Measurements from ENCODE around the gene SOWAHD. TPM values are rescaled to one million over a fixed set of nuclear protein-coding genes. Genes with fewer than 3 reads are reported as not detected.

Gene SOWAHD
- polyA plus RNA-seq, 1 experiment: 0.25 TPM

DNA sequence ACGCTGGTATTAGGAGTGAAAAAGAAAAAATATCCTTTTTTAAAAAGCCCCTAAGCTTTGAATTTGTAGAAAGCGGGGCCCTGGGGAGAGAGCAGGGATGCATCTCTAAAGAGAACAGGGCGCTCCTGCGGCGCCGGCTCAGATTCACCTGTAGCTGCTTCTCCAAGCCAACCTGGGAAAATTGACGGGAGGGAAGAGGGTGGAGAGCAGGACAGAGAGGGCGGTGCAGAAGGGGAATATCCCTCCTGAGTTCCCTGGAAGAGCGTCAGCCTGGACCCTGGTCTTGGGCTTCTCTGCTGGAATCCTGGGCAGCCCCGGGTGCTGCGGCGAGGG is 776 bp upstream of the SOWAHD start:
- no peak for DNase-seq (ENCODE audit: low read depth, low spot score)
- Histone ChIP-seq H3K27ac (ENCODE audit: low read depth, low read length) (no peak overlapping the region), H3K27me3 (ENCODE audit: control insufficient read depth, insufficient read depth, low read length) (peaks cover 2% of the 10 kb centered on the region), H3K4me3 (ENCODE audit: low read depth, low read length) (no peak overlapping the region), H3K9me3 (ENCODE audit: control insufficient read depth, insufficient read depth, low read length) (no peaks in the 10 kb centered on the region)
- ChIA-PET POLR2A (interaction anchor here (1.1 to 1.3 kb wide), 2 partner anchors 34 to 183 kb away, joined by 4 to 16 read pairs; partner anchors contain the start of genes RPL39 and UBE2A), CTCF (interaction anchor here (0.6 to 2.4 kb wide), 2 partner anchors 28 to 77 kb away, joined by 7 to 9 read pairs; no protein-coding TSS in a partner anchor)
- TF ChIP-seq CTCF (IDR thresholded peaks at IDR 0.05; ENCODE audit: low read depth, low read length): no peak

DNA sequence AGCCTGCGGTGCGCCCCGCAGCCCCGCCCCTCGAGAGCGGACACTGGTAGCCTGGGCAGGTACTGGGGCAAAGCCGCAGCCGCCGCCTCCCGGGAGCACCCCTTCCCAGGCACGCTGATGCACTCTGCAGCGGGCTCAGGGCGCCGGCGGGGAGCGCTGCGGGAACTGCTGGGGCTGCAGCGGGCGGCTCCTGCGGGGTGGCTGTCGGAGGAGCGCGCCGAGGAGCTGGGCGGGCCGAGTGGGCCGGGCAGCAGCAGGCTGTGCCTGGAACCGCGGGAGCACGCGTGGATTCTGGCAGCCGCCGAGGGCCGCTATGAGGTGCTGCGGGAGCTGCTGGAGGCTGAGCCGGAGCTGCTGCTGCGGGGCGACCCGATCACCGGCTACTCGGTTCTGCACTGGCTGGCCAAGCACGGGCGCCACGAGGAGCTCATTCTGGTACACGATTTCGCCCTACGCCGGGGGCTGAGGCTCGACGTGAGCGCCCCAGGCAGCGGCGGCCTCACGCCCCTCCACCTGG is 401 bp downstream of the SOWAHD start:
- no peak overlapping the region for H3K27ac ChIP-seq (ENCODE audit: low read depth, low read length)
- H3K27me3 ChIP-seq (ENCODE audit: control insufficient read depth, insufficient read depth, low read length): peaks cover 2% of the 10 kb centered on the region
- DNase-seq (ENCODE audit: low read depth, low spot score): no peak
- POLR2A ChIA-PET: interaction anchor here (0.6 to 1.3 kb wide), 4 partner anchors 24 to 252 kb away, joined by 4 to 16 read pairs (median 8); partner anchors contain the start of genes RPL39 and UBE2A
- CTCF ChIA-PET: interaction anchor here (1.3 to 1.4 kb wide), 2 partner anchors 21 to 149 kb away, joined by 4 to 6 read pairs; no protein-coding TSS in a partner anchor
- peak overlapping the region; percentile 42 for H3K4me3 ChIP-seq (ENCODE audit: low read depth, low read length)
- H3K9me3 ChIP-seq (ENCODE audit: control insufficient read depth, insufficient read depth, low read length): no peaks in the 10 kb centered on the region
- TF ChIP-seq CTCF (IDR thresholded peaks at IDR 0.05; ENCODE audit: low read depth, low read length): no peak

GRCh38 chrX:119759248-119759766 is 919 bp downstream of the SOWAHD start:
- Histone ChIP-seq H3K27me3 (ENCODE audit: control insufficient read depth, insufficient read depth, low read length) (peaks cover 2% of the 10 kb centered on the region), H3K4me3 (ENCODE audit: low read depth, low read length) (no peak overlapping the region), H3K9me3 (ENCODE audit: control insufficient read depth, insufficient read depth, low read length) (no peaks in the 10 kb centered on the region), H3K27ac (ENCODE audit: low read depth, low read length) (no peak overlapping the region)
- CTCF ChIA-PET: interaction anchor here (1.3 to 1.4 kb wide), 2 partner anchors 20 to 149 kb away, joined by 4 to 6 read pairs; no protein-coding TSS in a partner anchor
- POLR2A ChIA-PET: interaction anchor here (0.6 kb wide), 2 partner anchors 25 to 252 kb away, joined by 4 to 11 read pairs; no protein-coding TSS in a partner anchor
- DNase-seq (ENCODE audit: low read depth, low spot score): no peak
- TF ChIP-seq CTCF (IDR thresholded peaks at IDR 0.05; ENCODE audit: low read depth, low read length): no peak

DNA sequence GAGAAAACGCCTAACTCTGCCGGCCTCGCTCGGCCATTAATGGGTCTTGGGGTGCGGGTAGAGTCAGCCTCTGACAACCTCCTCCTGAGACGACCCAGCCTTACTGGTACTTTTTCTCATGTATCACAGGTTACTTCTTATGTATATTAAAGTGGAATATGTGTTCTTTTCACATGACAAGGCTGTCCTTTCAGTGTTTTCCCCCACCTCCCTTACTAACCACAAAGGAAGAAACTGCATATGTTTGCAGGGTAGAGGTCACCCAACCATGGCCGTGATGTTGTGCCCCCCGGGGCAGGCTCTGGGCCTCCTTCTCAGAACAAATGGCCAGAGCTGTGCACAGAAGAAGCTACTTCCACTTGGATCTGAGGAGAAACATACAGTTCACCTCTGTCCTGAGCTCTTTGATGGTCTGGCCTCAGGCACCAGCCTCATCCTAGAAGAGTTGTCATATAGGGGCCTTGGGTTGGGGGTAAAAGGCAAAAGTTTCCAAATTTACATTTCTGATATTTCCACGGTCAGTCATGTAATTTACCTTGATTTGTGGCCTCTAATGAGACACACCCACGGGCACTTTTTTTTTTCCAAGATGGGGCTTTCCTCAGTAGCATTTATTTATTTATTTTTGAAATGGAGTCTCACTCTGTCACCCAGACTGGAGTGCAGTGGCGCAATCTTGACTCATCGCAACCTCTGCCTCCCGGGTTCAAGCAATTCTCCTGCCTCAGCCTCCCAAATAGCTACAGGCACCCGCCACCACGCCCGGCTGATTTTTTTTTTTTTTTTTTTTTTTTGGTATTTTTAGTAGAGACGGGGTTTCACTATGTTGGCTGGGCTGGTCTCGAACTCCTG is 1.9 kb downstream of the SOWAHD start:
- Histone ChIP-seq H3K27ac (ENCODE audit: low read depth, low read length) (no peak overlapping the region), H3K4me3 (ENCODE audit: low read depth, low read length) (no peak overlapping the region), H3K9me3 (ENCODE audit: control insufficient read depth, insufficient read depth, low read length) (no peaks in the 10 kb centered on the region), H3K27me3 (ENCODE audit: control insufficient read depth, insufficient read depth, low read length) (peaks cover 2% of the 10 kb centered on the region)
- no peak for DNase-seq (ENCODE audit: low read depth, low spot score)
- no peak for TF ChIP-seq CTCF (IDR thresholded peaks at IDR 0.05; ENCODE audit: low read depth, low read length)
- ChIA-PET POLR2A (no interaction called here), CTCF (interaction anchor here (1.0 to 1.4 kb wide), 2 partner anchors 31 to 150 kb away, joined by 4 to 6 read pairs; no protein-coding TSS in a partner anchor)
